ENCODE results near the gene CAPN13.

DNA sequence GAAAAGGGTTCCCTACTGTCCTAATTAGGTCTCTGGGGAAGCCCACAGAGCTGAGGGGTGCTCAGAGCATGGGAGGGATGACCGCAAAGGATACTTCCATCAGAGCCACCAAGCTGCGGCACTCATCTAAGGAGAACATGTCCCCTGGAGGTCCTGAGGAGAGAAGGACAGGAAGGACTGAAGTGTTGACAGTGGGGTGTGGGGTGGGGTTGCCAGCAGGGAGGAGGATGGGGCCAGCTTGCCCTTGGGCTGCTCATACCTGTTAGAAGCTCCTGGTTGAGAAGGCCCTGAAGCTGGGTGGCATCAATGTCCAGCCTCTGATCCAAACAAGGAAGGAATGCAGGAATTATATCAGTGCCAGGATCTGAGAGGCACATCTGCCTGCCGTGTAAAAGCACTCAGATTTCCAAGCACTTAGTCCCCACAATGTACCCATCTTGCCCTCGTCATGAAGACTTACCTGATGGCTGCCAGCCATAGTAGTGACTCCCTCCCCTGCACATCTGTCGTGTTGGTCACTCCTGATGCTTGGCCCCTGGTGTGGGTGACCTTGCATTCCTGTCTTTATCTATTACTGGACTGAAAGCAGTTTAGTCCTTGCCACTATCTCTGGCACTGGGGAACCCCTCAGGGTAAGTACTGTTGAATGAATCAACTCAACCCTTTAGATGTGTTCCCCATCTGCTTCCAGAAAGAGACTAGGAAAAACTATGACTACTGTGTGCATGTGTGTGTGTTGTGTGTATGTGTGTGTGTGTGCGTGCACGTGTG is 68.9 kb downstream of the CAPN13 start:
- TF ChIP-seq, protein P1, sequence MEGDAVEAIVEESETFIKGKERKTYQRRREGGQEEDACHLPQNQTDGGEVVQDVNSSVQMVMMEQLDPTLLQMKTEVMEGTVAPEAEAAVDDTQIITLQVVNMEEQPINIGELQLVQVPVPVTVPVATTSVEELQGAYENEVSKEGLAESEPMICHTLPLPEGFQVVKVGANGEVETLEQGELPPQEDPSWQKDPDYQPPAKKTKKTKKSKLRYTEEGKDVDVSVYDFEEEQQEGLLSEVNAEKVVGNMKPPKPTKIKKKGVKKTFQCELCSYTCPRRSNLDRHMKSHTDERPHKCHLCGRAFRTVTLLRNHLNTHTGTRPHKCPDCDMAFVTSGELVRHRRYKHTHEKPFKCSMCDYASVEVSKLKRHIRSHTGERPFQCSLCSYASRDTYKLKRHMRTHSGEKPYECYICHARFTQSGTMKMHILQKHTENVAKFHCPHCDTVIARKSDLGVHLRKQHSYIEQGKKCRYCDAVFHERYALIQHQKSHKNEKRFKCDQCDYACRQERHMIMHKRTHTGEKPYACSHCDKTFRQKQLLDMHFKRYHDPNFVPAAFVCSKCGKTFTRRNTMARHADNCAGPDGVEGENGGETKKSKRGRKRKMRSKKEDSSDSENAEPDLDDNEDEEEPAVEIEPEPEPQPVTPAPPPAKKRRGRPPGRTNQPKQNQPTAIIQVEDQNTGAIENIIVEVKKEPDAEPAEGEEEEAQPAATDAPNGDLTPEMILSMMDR (IDR thresholded peaks at IDR 0.05) = no peak
- TF ChIP-seq POLR2AphosphoS5 (IDR thresholded peaks at IDR 0.05; ENCODE audit: low read depth, low read length) = no peak
- TF ChIP-seq TCF7L2 (IDR thresholded peaks at IDR 0.05; ENCODE audit: low read depth, low read length) = no peak
